SK-N-SH treated with all-trans-retinoic acid at 6 μM for 48 hours (cell line): ENCODE results near the gene IGLL1.

Experiments
- ARNTL ChIP-seq: fragments of 450-650 bp; formaldehyde crosslinking; IDR thresholded peaks from 2 replicates; pipeline ENCODE4 v1.5.0; 2020; ENCODE audit warnings: low read depth, mild to moderate bottlenecking, moderate library complexity, borderline replicate concordance
- BACH2 ChIP-seq: fragments of 250-450 bp; sonication (Bioruptor Pico); IDR thresholded peaks from 2 replicates; pipeline ENCODE4 v1.9.0; 2021; ENCODE audit warnings: mild to moderate bottlenecking, borderline replicate concordance
- CSRNP3 ChIP-seq: fragments of 250-450 bp; sonication (Bioruptor Pico); IDR thresholded peaks from 2 replicates; pipeline ENCODE4 v1.5.1; 2021; ENCODE audit warnings: mild to moderate bottlenecking, moderate library complexity
- GLIS3 ChIP-seq: fragments of 250-450 bp; sonication (Bioruptor Pico); IDR thresholded peaks from 2 replicates; pipeline ENCODE4 v1.5.0; 2020; ENCODE audit warnings: mild to moderate bottlenecking, moderate library complexity
- ISL1 ChIP-seq: fragments of 250-450 bp; sonication (Bioruptor Pico); IDR thresholded peaks from 2 replicates; pipeline ENCODE4 v2.1.2; 2022; ENCODE audit warnings: mild to moderate bottlenecking, moderate library complexity
- OSR1 ChIP-seq: fragments of 250-450 bp; sonication (Bioruptor Pico); IDR thresholded peaks from 2 replicates; pipeline ENCODE4 v1.8.0; 2022; ENCODE audit warnings: moderate library complexity, mild to moderate bottlenecking, inconsistent platforms
- PATZ1 ChIP-seq: fragments of 250-450 bp; sonication (Bioruptor Pico); IDR thresholded peaks from 2 replicates; pipeline ENCODE4 v1.8.0; 2020; ENCODE audit warnings: mild to moderate bottlenecking, moderate library complexity, borderline replicate concordance
- PPARA ChIP-seq: fragments of 250-450 bp; sonication (Bioruptor Pico); IDR thresholded peaks from 2 replicates; pipeline ENCODE4 v1.5.0; 2020; ENCODE audit warnings: mild to moderate bottlenecking, borderline replicate concordance
- RARB ChIP-seq: fragments of 250-450 bp; sonication (Bioruptor Pico); IDR thresholded peaks from 2 replicates; pipeline ENCODE4 v1.8.0; 2021; ENCODE audit warnings: mild to moderate bottlenecking, moderate library complexity
- TCF4 ChIP-seq: fragments of 250-450 bp; sonication (Bioruptor Pico); IDR thresholded peaks from 2 replicates; pipeline ENCODE4 v1.8.0; 2021; ENCODE audit warnings: mild to moderate bottlenecking, moderate library complexity, borderline replicate concordance
- TOX ChIP-seq: fragments of 250-450 bp; sonication (Bioruptor Pico); IDR thresholded peaks from 2 replicates; pipeline ENCODE4 v1.8.0; 2021; ENCODE audit warnings: mild to moderate bottlenecking, moderate library complexity, borderline replicate concordance
- ZFP3 ChIP-seq: fragments of 250-450 bp; sonication (Bioruptor Pico); IDR thresholded peaks from 2 replicates; pipeline ENCODE4 v1.5.0; 2020; ENCODE audit warnings: mild to moderate bottlenecking, moderate library complexity
- ZFP30 ChIP-seq: fragments of 450-650 bp; formaldehyde crosslinking; IDR thresholded peaks from 2 replicates; pipeline ENCODE4 v1.5.0; 2022; ENCODE audit warnings: mild to moderate bottlenecking, moderate library complexity
- ZNF8 ChIP-seq: fragments of 450-650 bp; formaldehyde crosslinking; IDR thresholded peaks from 2 replicates; pipeline ENCODE4 v1.5.0; 2020; ENCODE audit warnings: mild to moderate bottlenecking, moderate library complexity

GRCh38 chr22:23622634-23623033, 42.5 kb upstream of the IGLL1 start:
- TF ChIP-seq PPARA (CRISPR knock-in tag) (no peak), CSRNP3 (CRISPR knock-in tag) (no peak), ISL1 (CRISPR knock-in tag) (no peak), PATZ1 (CRISPR knock-in tag) (no peak), ZNF8 (CRISPR knock-in tag) (no peak), ZFP3 (CRISPR knock-in tag) (no peak), ZFP30 (no peak), TOX (CRISPR knock-in tag) (no peak), TCF4 (no peak), ARNTL (CRISPR knock-in tag) (no peak), RARB (no peak), GLIS3 (no peak), OSR1 (CRISPR knock-in tag) (no peak), BACH2 (CRISPR knock-in tag) (no peak)
